HG03066 (cell line): ENCODE data around the gene PARVB.

Experiments
- ATAC-seq: cut with Tn5 transposase; IDR thresholded peaks from one replicate; pipeline ENCODE4 v1.9.1; 2021; ENCODE audit warnings: low read depth; ENCODE audit not compliant: unreplicated experiment

The PARVB gene

GRCh38 chr22:44026630-44027511 lies 2.8 kb downstream of the PARVB start:
- peak; percentile 58 for ATAC-seq

GRCh38 chr22:44028091-44028490 lies 4.0 kb downstream of the PARVB start:
- no peak for ATAC-seq

GRCh38 chr22:44029069-44029468 lies 5.0 kb downstream of the PARVB start:
- no peak for ATAC-seq

- ATAC-seq = no peak
Measured at GRCh38 chr22:44030051-44030701, 6.1 kb downstream of the PARVB start.

GRCh38 chr22:44030702-44031082 lies 6.6 kb downstream of the PARVB start:
- ATAC-seq = no peak

- no peak for ATAC-seq
Measured at GRCh38 chr22:44031158-44031952, 7.3 kb downstream of the PARVB start.

GRCh38 chr22:44032126-44032730 lies 8.1 kb downstream of the PARVB start:
- ATAC-seq = no peak

- ATAC-seq = no peak
Measured at GRCh38 chr22:44033287-44033686, 9.2 kb downstream of the PARVB start.

GRCh38 chr22:44033694-44034093 lies 9.6 kb downstream of the PARVB start:
- ATAC-seq = no peak

GRCh38 chr22:44037519-44038375 lies 13.6 kb downstream of the PARVB start:
- ATAC-seq = no peak

GRCh38 chr22:44039566-44040171 lies 15.6 kb downstream of the PARVB start:
- ATAC-seq = no peak

GRCh38 chr22:44042249-44043218 lies 18.4 kb downstream of the PARVB start:
- peak; percentile 64 for ATAC-seq

- ATAC-seq = no peak
Measured at GRCh38 chr22:44045145-44045544, 21.0 kb downstream of the PARVB start.

- ATAC-seq = no peak
Measured at GRCh38 chr22:44046485-44047141, 22.5 kb downstream of the PARVB start.

GRCh38 chr22:44047891-44048301 lies 23.8 kb downstream of the PARVB start:
- ATAC-seq = no peak

- no peak for ATAC-seq
Measured at GRCh38 chr22:44049486-44050231, 25.6 kb downstream of the PARVB start.

- no peak for ATAC-seq
Measured at GRCh38 chr22:44050766-44051355, 26.8 kb downstream of the PARVB start.
